Activated CD4-positive, alpha-beta T cell treated with anti-CD3 and anti-CD28 coated beads for 1 hour (primary cell): ENCODE measurements around the gene PPP1R15A.
"Not testable (repeated sequence)": the region's sequence is repeated elsewhere in the genome, so short reads cannot be mapped to it uniquely, and the experiment has no call there.

ENCODE experiments used
- DNase-seq: peaks from one replicate; pipeline ENCODE4 v3.0.0-alpha.2; 2020

The PPP1R15A gene

DNA sequence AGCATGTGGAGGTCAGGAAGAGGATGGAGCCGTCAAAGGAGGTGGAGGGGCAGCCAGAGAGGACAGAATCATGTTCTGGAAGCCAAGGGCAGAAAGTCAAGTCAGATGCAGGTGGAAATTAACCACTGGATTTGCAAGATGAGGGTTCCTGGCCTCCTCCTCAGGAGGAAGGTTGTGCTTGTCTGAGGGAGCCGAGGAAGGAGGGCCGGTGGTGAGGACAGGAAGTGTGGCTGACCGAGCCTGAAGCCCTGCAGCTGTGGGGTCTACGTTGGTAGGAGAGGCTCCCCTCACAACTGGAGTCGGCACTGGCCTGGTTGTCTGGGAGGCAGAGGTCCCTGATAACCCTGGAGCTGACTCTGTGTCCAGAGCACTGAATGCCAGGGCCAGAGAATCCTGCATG, 45.9 kb downstream of the PPP1R15A start:
- no peak for DNase-seq

DNA sequence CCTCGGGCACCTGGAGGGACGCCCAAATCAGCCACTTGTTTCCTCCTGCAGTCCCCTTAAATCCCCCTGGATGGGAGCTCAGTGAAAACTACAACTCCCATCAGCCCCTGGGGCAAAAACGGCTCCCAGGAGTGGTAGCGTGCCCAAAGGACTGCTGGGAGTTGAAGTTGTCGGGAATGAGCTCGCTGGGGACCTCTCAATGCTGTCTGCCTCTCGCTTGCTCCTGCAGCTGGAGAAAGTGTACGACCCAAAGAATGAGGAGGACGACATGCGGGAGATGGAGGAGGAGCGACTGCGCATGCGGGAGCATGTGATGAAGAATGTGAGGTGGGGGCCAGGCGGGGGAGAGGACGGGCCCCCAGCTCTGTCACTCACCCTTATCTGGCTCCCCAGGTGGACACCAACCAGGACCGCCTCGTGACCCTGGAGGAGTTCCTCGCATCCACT, 46.6 kb downstream of the PPP1R15A start:
- no peak for DNase-seq

DNA sequence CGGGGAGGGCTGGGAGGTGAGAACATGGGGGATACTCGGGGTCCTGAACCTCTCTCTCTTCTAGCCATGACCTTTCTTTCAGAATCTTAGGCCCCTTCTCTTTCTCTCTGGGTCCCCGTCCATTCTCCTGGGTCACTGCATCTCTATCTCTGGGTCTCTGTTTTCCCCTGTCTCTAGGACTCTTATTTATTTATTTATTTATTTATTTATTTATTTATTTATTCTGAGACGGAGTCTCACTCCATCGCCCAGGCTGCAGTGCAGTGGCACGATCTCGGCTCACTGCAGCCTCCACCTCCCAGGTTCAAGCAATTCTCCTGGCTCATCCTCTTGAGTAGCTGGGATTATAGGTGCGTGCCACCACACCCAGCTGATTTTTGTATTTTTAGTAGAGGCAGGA, 47.0 kb downstream of the PPP1R15A start:
- DNase-seq: not testable (repeated sequence)

DNA sequence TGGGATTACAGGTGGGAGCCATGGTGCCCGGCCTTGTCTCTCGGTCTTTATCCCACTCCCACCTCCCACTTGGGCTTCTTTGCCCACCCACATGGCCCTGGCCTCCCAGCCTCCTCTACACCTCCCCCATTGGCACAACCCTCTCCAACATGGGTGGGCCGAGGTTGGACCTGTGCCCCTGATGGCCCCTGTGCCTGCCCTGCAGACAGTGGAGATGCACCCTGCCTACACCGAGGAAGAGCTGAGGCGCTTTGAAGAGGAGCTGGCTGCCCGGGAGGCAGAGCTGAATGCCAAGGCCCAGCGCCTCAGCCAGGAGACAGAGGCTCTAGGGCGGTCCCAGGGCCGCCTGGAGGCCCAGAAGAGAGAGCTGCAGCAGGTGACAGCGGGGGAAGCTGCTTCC, 48.7 kb downstream of the PPP1R15A start:
- no peak for DNase-seq

DNA sequence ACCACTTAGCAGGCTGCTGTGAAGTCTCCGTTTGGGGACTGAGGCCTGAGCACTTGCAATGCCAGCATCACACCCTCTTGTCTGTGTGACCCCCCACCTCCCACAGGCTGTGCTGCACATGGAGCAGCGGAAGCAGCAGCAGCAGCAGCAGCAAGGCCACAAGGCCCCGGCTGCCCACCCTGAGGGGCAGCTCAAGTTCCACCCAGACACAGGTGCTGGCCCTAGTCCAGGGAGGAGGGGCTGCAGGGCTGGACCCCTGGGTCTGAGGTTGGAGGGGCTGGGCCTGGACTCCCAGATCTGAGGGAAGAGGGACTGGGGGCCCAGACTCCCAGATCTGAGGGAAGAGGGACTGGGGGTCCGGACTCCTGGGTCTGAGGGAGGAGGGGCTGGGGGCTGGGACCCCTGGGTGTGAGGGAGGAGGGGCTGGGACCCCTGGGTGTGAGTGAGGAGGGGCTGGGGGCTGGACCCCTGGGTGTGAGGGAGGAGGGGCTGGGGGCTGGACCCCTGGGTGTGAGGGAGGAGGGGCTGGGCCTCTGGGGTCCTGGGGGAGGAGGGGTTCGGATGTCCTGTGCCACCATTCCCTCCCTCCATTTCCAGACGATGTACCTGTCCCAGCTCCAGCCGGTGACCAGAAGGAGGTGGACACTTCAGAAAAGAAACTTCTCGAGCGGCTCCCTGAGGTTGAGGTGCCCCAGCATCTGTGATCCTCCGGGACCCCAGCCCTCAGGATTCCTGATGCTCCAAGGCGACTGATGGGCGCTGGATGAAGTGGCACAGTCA, 49.7 kb downstream of the PPP1R15A start:
- no peak for DNase-seq

DNA sequence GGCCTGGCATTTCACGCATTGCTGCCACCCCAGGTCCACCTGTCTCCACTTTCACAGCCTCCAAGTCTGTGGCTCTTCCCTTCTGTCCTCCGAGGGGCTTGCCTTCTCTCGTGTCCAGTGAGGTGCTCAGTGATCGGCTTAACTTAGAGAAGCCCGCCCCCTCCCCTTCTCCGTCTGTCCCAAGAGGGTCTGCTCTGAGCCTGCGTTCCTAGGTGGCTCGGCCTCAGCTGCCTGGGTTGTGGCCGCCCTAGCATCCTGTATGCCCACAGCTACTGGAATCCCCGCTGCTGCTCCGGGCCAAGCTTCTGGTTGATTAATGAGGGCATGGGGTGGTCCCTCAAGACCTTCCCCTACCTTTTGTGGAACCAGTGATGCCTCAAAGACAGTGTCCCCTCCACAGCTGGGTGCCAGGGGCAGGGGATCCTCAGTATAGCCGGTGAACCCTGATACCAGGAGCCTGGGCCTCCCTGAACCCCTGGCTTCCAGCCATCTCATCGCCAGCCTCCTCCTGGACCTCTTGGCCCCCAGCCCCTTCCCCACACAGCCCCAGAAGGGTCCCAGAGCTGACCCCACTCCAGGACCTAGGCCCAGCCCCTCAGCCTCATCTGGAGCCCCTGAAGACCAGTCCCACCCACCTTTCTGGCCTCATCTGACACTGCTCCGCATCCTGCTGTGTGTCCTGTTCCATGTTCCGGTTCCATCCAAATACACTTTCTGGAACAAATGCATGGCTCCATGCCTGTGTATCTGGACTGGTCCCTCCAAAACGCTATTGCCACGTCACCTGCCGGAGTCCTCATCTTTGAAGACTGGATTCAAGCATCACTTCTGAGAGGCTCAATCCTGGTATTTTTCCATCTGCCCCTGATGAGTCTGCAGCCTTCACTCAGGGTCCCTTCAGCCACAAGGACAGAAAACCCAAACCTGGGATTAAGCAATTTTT, 50.6 kb downstream of the PPP1R15A start:
- no peak for DNase-seq

DNA sequence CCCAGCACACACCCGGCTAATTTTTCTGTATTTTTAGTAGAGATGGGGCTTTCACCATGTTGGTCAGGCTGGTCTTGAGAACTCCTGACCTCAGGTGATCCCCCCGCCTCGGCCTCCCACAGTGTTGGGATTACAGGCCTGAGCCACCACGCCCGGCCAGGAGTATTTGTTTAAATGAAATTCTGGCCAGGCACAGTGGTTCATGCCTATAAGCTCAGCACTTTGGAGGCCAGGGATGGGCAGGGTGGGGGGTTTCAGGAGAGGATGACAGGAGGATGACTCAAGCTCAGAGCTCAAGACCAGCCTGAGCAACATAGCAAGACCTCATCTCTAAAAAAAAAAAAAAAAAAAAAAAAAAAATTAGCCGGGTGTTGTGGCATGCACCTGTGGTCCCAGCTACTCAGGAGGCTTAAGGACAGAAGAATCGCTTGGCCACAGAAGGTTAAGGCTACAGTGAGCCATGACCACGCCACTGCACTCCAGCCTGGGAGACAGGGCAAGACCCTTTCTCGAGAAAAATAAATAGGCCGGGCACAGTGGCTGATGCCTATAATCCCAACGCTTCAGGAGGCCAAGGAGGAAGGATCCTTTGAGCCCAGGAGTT, 53.1 kb downstream of the PPP1R15A start:
- no peak for DNase-seq
